NT2/D1 (cell line): ENCODE results near the gene CHST5.

Experiments used
- SUZ12 ChIP-seq: IDR thresholded peaks from 2 replicates; pipeline ENCODE4 v1.6.1; 2011; ENCODE audit not compliant: insufficient read length, insufficient read depth; ENCODE audit errors: extremely low read depth
- ZNF274 ChIP-seq: IDR thresholded peaks from 2 replicates; pipeline ENCODE4 v1.6.1; 2011; ENCODE audit warnings: mild to moderate bottlenecking, low read depth, low read length

DNA sequence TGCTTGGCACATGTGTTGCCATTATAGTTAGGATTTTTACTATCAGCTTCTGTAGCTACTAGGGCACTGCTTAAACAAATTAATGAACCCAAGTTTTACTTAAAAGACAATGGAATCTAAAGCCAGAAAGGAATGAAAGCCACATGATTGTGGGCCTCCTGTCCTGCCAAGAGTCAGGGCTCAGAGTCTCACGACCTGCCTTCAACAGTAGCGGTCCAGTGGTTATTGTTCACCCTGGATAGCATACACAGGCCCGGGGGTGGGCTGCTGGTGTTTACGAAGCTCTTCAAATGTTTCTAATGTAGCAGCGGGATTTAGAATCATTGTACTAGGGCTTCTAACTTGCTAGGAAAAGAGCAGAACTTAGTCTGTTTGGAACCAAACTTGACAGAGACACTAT is 38.0 kb upstream of the CHST5 start:
- TF ChIP-seq SUZ12 (no peak), ZNF274 (no peak)
